ENCODE measurements around the gene GNB2. TPM values are rescaled to one million over a fixed set of nuclear protein-coding genes. Genes with fewer than 3 reads are reported as not detected.
"Not testable (repeated sequence)": the region's sequence is repeated elsewhere in the genome, so short reads cannot be mapped to it uniquely, and the experiment has no call there.

The GNB2 gene
- total RNA-seq, 1 experiment from 2014 or later = 299 TPM

DNA sequence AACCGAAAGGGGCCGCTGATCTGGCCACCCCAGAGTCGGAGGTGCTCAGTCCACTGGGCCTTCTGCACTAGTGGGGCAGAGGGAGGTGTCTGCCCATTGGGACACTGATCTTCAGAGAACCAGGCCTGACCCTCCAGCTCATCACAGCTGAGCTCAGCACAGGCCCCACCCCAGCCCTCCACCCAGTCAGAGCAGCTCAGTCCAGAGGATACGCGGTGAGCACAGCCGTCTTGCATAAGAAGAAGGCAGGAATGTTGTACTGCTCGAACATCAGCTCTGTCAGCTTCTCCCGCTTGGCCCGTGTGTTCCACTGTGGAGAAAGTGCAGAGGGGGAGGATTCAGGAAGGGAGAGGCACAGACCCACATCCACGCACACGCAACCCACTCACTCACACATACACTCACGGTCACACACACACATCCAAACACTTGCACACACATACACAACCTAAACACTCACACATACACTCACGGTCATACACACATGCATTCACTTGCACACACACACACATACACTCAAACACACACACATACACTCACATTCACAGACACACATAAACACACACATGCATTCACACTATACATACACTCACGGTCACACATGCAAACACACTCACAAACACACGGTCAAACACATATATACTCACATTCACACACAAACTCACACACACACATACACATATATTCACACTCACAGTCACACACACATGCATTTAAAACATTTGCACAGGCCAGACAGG is 23.5 kb upstream of the GNB2 start:
- Histone ChIP-seq H3K27me3 (ENCODE audit: insufficient read depth, low read depth) (no peaks in the 10 kb centered on the region), H3K4me3 (no peak overlapping the region), H3K4me2 (peak overlapping the region; percentile 33), H3K4me1 (replicated peaks; ENCODE audit: insufficient read depth) (peaks cover 17% of the 10 kb centered on the region), H2AFZ (no peak overlapping the region), H3K9me2 (ENCODE audit: insufficient read depth) (no peaks in the 10 kb centered on the region), H3K27ac (no peak overlapping the region), H3K9me3 (ENCODE audit: insufficient read depth, low read depth) (no peaks in the 10 kb centered on the region), H3F3A (ENCODE audit: insufficient read depth, low read depth) (peaks cover 27% of the 10 kb centered on the region; the same call in 1 of the 2 replicates), H3K79me2 (ENCODE audit: low read depth) (no peaks in the 10 kb centered on the region), H3K36me3 (ENCODE audit: low read depth) (no peaks in the 10 kb centered on the region), H4K20me1 (ENCODE audit: insufficient read depth) (no peaks in the 10 kb centered on the region)
- ChIA-PET CTCF (interaction anchor here (0.5 kb wide), 1 partner anchor 467 kb away, joined by 3 read pairs; no protein-coding TSS in a partner anchor), POLR2A (ENCODE audit: unreplicated experiment) (interaction anchor here (0.5 to 0.7 kb wide), 3 partner anchors 24 to 96 kb away, joined by 3 to 5 read pairs (median 5); partner anchors contain the start of gene MOSPD3)
- no TSS peak for BruUV-seq (replicated peaks)
- no peak for TF ChIP-seq EZH2 (IDR thresholded peaks at IDR 0.05; ENCODE audit: low read depth)
- TF ChIP-seq, protein P1, sequence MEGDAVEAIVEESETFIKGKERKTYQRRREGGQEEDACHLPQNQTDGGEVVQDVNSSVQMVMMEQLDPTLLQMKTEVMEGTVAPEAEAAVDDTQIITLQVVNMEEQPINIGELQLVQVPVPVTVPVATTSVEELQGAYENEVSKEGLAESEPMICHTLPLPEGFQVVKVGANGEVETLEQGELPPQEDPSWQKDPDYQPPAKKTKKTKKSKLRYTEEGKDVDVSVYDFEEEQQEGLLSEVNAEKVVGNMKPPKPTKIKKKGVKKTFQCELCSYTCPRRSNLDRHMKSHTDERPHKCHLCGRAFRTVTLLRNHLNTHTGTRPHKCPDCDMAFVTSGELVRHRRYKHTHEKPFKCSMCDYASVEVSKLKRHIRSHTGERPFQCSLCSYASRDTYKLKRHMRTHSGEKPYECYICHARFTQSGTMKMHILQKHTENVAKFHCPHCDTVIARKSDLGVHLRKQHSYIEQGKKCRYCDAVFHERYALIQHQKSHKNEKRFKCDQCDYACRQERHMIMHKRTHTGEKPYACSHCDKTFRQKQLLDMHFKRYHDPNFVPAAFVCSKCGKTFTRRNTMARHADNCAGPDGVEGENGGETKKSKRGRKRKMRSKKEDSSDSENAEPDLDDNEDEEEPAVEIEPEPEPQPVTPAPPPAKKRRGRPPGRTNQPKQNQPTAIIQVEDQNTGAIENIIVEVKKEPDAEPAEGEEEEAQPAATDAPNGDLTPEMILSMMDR (conservative IDR thresholded peaks at IDR 0.05) = no peak
- DNase-seq = peak; percentile 49 to 80
- intact Hi-C loops (cut with micrococcal nuclease; ENCODE audit: unreplicated experiment) = no loop called here

DNA sequence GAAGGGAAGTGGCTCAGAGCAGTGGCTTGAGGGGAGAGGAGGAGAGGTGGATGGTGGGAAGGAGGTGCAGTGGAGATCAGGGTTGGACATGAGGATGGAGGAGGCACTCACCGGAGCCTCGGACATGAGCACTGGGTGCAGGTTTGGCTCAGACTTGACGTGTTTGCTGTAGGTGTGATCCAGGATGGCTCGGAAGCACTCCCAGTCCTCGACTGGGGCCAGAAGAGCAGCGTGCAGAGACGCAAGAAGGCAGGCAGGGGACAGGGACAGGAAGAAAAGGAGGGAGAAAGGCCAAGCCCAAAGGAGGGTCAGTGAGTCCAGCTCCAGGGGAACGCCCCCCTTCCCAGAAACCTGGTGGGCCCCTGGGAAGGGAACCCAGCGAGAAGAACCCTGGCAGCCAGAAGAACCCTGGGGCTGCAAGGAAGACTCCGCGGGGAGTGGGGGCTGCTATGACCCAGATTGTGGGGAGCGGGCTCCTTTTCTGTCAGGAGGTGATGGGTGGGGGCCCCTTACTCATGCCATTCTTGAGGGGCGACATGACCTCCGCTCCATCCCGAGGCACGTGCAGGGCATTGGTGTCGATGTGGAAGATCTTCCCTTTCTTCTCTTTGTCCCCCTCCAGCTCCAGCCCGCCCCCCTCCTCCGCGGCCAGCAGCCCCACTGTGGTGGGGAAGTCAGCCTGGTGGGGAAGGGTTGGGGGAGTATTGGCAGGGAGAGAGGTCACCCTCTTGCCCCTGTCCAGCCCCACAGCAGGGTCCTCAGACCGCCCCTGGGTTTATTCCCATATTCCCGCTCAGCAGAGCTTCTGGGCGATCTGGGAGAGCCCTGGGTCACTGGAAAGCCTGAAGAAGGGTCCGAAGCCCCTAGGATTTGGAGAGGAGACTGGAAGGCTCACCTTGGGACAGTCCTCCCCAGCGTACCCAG is 18.4 kb upstream of the GNB2 start:
- no peaks in the 10 kb centered on the region for H3K36me3 ChIP-seq (ENCODE audit: low read depth)
- intact Hi-C loops (cut with micrococcal nuclease; ENCODE audit: unreplicated experiment) = no loop called here
- H3K4me3 ChIP-seq = no peak overlapping the region
- H3K79me2 ChIP-seq (ENCODE audit: low read depth) = no peaks in the 10 kb centered on the region
- H4K20me1 ChIP-seq (ENCODE audit: insufficient read depth) = no peaks in the 10 kb centered on the region
- H3K4me2 ChIP-seq = no peak overlapping the region
- H3F3A ChIP-seq (ENCODE audit: insufficient read depth, low read depth) = peaks cover 23% of the 10 kb centered on the region; the same call in 1 of the 2 replicates
- DNase-seq = no peak
- TF ChIP-seq, protein P1 (conservative IDR thresholded peaks at IDR 0.05) = no peak
- TF ChIP-seq EZH2 (IDR thresholded peaks at IDR 0.05; ENCODE audit: low read depth) = no peak
- CTCF ChIA-PET = no interaction called here
- no peaks in the 10 kb centered on the region for H3K9me2 ChIP-seq (ENCODE audit: insufficient read depth)
- H3K4me1 ChIP-seq (replicated peaks; ENCODE audit: insufficient read depth) = peaks cover 11% of the 10 kb centered on the region
- H3K9me3 ChIP-seq (ENCODE audit: insufficient read depth, low read depth) = no peaks in the 10 kb centered on the region
- H3K27ac ChIP-seq = no peak overlapping the region
- no TSS peak for BruUV-seq (replicated peaks)
- no peak overlapping the region for H2AFZ ChIP-seq
- POLR2A ChIA-PET (ENCODE audit: unreplicated experiment) = no interaction called here
- H3K27me3 ChIP-seq (ENCODE audit: insufficient read depth, low read depth) = no peaks in the 10 kb centered on the region

DNA sequence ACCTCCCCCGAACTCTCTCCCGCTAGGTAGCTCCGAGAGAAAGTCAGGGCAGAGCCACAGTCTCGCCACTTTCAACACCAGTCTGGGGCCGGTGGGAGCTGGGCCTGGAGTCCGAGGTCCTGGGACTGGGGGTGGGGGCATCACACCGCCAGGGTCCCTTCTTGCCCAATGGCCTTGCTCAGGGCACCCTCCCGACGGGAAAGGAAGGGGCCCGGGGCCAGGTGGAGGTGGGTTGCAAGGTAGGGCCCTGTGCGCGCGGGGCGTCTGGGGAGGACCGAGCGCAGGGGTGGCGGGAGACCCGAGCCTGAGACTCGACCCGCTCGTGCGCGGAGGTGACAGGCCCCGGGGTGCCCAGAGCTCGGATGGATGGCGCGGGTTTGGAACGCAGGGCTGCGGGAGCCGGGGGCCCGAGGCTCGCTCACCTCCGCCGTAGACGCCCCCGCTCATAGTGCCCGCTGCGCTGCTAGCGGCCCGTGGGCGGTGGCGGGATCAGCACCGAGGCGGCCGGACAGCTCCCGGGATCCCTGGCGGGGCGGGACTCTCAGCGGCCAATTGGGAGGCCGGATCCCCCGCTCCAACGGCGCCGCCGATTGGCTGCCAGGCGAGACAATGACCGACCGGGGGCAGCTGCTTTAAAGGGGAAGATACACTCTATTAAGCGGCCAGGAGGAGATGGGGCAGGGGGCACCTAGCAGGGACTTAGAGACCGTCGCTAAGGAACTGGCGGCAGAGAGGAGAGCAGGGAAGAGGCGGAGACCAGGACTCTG is 17.4 kb upstream of the GNB2 start, which contains the start of gene ACTL6B:
TSS of gene ACTL6B (minus strand) at position 541 of the 767 bp plus-strand sequence. CDS start at position 447, 94 bp downstream.
- Histone ChIP-seq H3K9me2 (ENCODE audit: insufficient read depth) (no peaks in the 10 kb centered on the region), H3K36me3 (ENCODE audit: low read depth) (no peaks in the 10 kb centered on the region), H3K9me3 (ENCODE audit: insufficient read depth, low read depth) (no peaks in the 10 kb centered on the region), H2AFZ (no peak within 1 kb of the TSS), H3K27me3 (ENCODE audit: insufficient read depth, low read depth) (no peaks in the 10 kb centered on the region), H3K4me3 (no peak within 1 kb of the TSS), H3K4me1 (replicated peaks; ENCODE audit: insufficient read depth) (peaks cover 7% of the 10 kb centered on the region), H3K27ac (no peak within 1 kb of the TSS), H3K4me2 (no peak within 1 kb of the TSS), H3K79me2 (ENCODE audit: low read depth) (no peaks in the 10 kb centered on the region), H3F3A (ENCODE audit: insufficient read depth, low read depth) (peaks cover 14% of the 10 kb centered on the region; the same call in 1 of the 2 replicates), H4K20me1 (ENCODE audit: insufficient read depth) (no peaks in the 10 kb centered on the region)
- BruUV-seq (replicated peaks) = no TSS peak
- CTCF ChIA-PET = no interaction called here
- POLR2A ChIA-PET (ENCODE audit: unreplicated experiment) = no interaction called here
- TF ChIP-seq EZH2 (IDR thresholded peaks at IDR 0.05; ENCODE audit: low read depth) = no peak
- TF ChIP-seq, protein P1 (conservative IDR thresholded peaks at IDR 0.05) = no peak
- DNase-seq = no peak
- intact Hi-C loops (cut with micrococcal nuclease; ENCODE audit: unreplicated experiment) = no loop called here

DNA sequence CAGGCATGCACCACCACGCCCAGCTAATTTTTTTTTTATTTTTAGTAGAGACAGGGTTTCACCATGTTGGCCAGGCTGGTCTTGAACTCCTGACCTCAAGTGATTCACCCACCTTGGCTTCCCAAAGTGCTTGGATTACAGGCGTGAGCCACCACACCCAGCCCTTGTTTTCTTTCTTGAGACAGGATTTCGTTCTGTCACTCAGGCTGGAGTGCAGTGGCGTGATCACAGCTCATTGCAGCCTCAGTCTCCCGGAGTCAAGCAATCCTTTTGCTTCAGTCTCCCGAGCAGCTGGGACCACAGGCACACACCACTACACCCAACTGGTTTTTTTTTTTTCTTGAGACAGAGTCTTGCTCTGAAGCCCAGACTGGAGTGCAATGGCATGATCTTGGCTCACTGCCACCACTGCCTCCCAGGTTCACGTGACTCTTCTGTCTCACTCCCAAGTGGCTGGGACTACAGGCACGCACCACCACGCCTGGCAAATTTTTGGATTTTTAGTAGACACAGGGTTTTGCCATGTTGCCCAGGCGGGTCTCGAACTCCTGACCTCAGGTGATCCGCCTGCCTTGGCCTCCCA is 11.3 kb upstream of the GNB2 start:
- CTCF ChIA-PET = interaction anchor here (0.6 kb wide), 1 partner anchor 74 kb away, joined by 8 read pairs; no protein-coding TSS in a partner anchor
- intact Hi-C loops (cut with micrococcal nuclease; ENCODE audit: unreplicated experiment) = not testable (repeated sequence)
- POLR2A ChIA-PET (ENCODE audit: unreplicated experiment) = interaction anchor here (0.6 kb wide), 1 partner anchor 63 kb away, joined by 3 read pairs; no protein-coding TSS in a partner anchor

More for the DNA sequence above, 11.3 kb upstream of the GNB2 start:
- not testable (repeated sequence) for H3K9me3 ChIP-seq (ENCODE audit: insufficient read depth, low read depth); H3F3A ChIP-seq (ENCODE audit: insufficient read depth, low read depth); BruUV-seq (replicated peaks); H2AFZ ChIP-seq; H3K27me3 ChIP-seq (ENCODE audit: insufficient read depth, low read depth); H3K9me2 ChIP-seq (ENCODE audit: insufficient read depth); H3K36me3 ChIP-seq (ENCODE audit: low read depth); H3K4me3 ChIP-seq; H4K20me1 ChIP-seq (ENCODE audit: insufficient read depth); H3K79me2 ChIP-seq (ENCODE audit: low read depth); H3K4me1 ChIP-seq (replicated peaks; ENCODE audit: insufficient read depth); H3K4me2 ChIP-seq; DNase-seq; H3K27ac ChIP-seq

All from PC-9 (cell line).